ENCODE data around the gene SULT2B1. TPM values are rescaled to one million over a fixed set of nuclear protein-coding genes. Genes with fewer than 3 reads are reported as not detected.
A peak's percentile ranks its signal among the peaks of the same experiment; 100 is the strongest.

The SULT2B1 gene
- total and polyA plus RNA-seq, 2 of the 4 experiments (the other 2 are of a cell fraction): 0.09 TPM; not detected in 1

GRCh38 chr19:48568345-48568886 is 16.4 kb downstream of the SULT2B1 start:
- peak overlapping the region; percentile 94 for H2AFZ ChIP-seq (replicated peaks; ENCODE audit: low read length, poor library complexity)
- in situ Hi-C loops (cut with MboI; ENCODE audit: low sequenced_read_pairs): no loop called here

More at GRCh38 chr19:48568345-48568886, 16.4 kb downstream of the SULT2B1 start:
- ATAC-seq (ENCODE audit: low read depth) (peak; percentile 96), DNase-seq (peak; percentile 88)
- Histone ChIP-seq H3K27me3 (ENCODE audit: control insufficient read depth, insufficient read depth, low read length) (no peaks in the 10 kb centered on the region), H4K8ac (ENCODE audit: low read depth in 2 of 2, low read length in 2 of 2) (peak overlapping the region in 1 of 2 experiments; percentile 66; a peak in 2 of 4 replicates), H3K4me1 (ENCODE audit: control insufficient read depth, insufficient read depth, low read length) (peaks cover 5% of the 10 kb centered on the region; the same call in 1 of the 2 replicates), H3K56ac (ENCODE audit: extremely low read depth, insufficient read depth, low read length) (no peak overlapping the region), H3K27ac (ENCODE audit: insufficient read depth, low read length) (peak overlapping the region; percentile 39), H3K9me1 (ENCODE audit: insufficient read depth, low read length) (no peaks in the 10 kb centered on the region), H3K4me3 (ENCODE audit: insufficient read depth, low read depth, low read length) (no peak overlapping the region), H2AK5ac (ENCODE audit: low read depth, low read length) (no peak overlapping the region), H3K79me1 (ENCODE audit: low read depth in 1 of 2, low read length in 2 of 2) (no peaks in the 10 kb centered on the region), H3K36me3 (ENCODE audit: control insufficient read depth, insufficient read depth, low read length) (no peaks in the 10 kb centered on the region), H2BK15ac (ENCODE audit: low read depth, low read length) (0 out of 3 replicates have a peak overlapping the region, but pooled peaks have one; percentile 20), H2BK20ac (ENCODE audit: low read depth, low read length) (peak overlapping the region; percentile 46), H3K4ac (ENCODE audit: low read depth, low read length) (peak overlapping the region; percentile 80), H4K5ac (ENCODE audit: low read depth, low read length) (no peak overlapping the region), H2AK9ac (replicated peaks; ENCODE audit: low read depth, low read length, poor library complexity) (peak overlapping the region; percentile 91), H3K9ac (ENCODE audit: low read depth, low read length) (no peak overlapping the region), H3K18ac (ENCODE audit: low read depth, low read length) (no peak overlapping the region), H3K23ac (ENCODE audit: low read depth, low read length) (peak overlapping the region; percentile 87), H2BK5ac (ENCODE audit: low read depth, low read length, poor library complexity, severe bottlenecking) (peak overlapping the region; percentile 62), H4K91ac (ENCODE audit: insufficient read depth, low read depth, low read length) (peak overlapping the region; percentile 58; the same call in 1 of the 2 replicates), H3K9me3 (ENCODE audit: control insufficient read depth, insufficient read depth, low read length) (no peaks in the 10 kb centered on the region), H2BK120ac (ENCODE audit: low read depth, low read length) (peak overlapping the region; percentile 90), H4K20me1 (ENCODE audit: insufficient read depth, low read length) (no peaks in the 10 kb centered on the region), H3K4me2 (ENCODE audit: low read depth, low read length) (peak overlapping the region; percentile 57), H3K14ac (replicated peaks; ENCODE audit: low read depth, low read length) (peak overlapping the region; percentile 74; the same call in 1 of the 2 replicates)
- BruUV-seq (replicated peaks): no TSS peak
- intact Hi-C loops (cut with micrococcal nuclease): no loop called here
- 0% methylated on average over 6 of the region's 19 CpGs; no CpG with 5 or more reads in 1 of the 2 experiments for WGBS, 2 experiments (ENCODE audit: extremely low coverage in 2 of 2, insufficient read length in 1 of 2)
- CTCF ChIA-PET: interaction anchor here (0.6 to 1.3 kb wide), 3 partner anchors 15 to 277 kb away, joined by 3 to 6 read pairs (median 3); no protein-coding TSS in a partner anchor
- POLR2A ChIA-PET (ENCODE audit: unreplicated experiment): no interaction called here
- dilution Hi-C loops (cut with HindIII; ENCODE audit: low sequenced_read_pairs, unreplicated experiment): no loop called here
- TF ChIP-seq POLR2A (IDR thresholded peaks at IDR 0.05; ENCODE audit: low read depth, low read length): no peak
- TF ChIP-seq USF2 (IDR thresholded peaks at IDR 0.05; ENCODE audit: low read depth, low read length): no peak
- TF ChIP-seq RCOR1 (IDR thresholded peaks at IDR 0.05; ENCODE audit: insufficient replicate concordance, low read length): peak; percentile 57
- TF ChIP-seq MAZ (IDR thresholded peaks at IDR 0.05; ENCODE audit: borderline replicate concordance, low read depth, low read length): peak; percentile 70; the same call in 1 of the 2 replicates
- peak; percentile 6; the same call in 1 of the 2 replicates for TF ChIP-seq CTCF (conservative IDR thresholded peaks at IDR 0.05; ENCODE audit: low read depth, low read length)
- no peak for TF ChIP-seq CHD1 (IDR thresholded peaks at IDR 0.05; ENCODE audit: low read depth, low read length)
- TF ChIP-seq CEBPB (IDR thresholded peaks at IDR 0.05; ENCODE audit: low read depth, low read length): no peak
- TF ChIP-seq SMC3 (IDR thresholded peaks at IDR 0.05; ENCODE audit: low read depth, low read length): no peak
- TF ChIP-seq BHLHE40 (IDR thresholded peaks at IDR 0.05; ENCODE audit: low read depth, low read length): 0 out of 2 replicates have a peak, but pooled peaks have one; percentile 30
- peak; percentile 88 for TF ChIP-seq FOS (IDR thresholded peaks at IDR 0.05; ENCODE audit: low read depth, low read length)
- TF ChIP-seq RFX5 (IDR thresholded peaks at IDR 0.05; ENCODE audit: low read depth, low read length): peak; percentile 44; the same call in 1 of the 2 replicates
- no peak for TF ChIP-seq RAD21 (IDR thresholded peaks at IDR 0.05; ENCODE audit: low read length)
- no peak for TF ChIP-seq MXI1 (IDR thresholded peaks at IDR 0.05; ENCODE audit: borderline replicate concordance, low read depth, low read length)
- no peak for TF ChIP-seq ELK1 (IDR thresholded peaks at IDR 0.05; ENCODE audit: borderline replicate concordance, low read depth, low read length)
- no peak for TF ChIP-seq NFE2L2 (IDR thresholded peaks at IDR 0.05; ENCODE audit: low read depth, low read length)
